GM12801 (cell line): ENCODE results near the gene PRKAR1B.

Experiments used
- TF ChIP-seq, protein P1 (sequence below): IDR thresholded peaks from one replicate; pipeline ENCODE4 v1.5.1; 2011; ENCODE audit warnings: control low read depth; ENCODE audit not compliant: insufficient read length; ENCODE audit errors: extremely low read depth

Gene PRKAR1B

DNA sequence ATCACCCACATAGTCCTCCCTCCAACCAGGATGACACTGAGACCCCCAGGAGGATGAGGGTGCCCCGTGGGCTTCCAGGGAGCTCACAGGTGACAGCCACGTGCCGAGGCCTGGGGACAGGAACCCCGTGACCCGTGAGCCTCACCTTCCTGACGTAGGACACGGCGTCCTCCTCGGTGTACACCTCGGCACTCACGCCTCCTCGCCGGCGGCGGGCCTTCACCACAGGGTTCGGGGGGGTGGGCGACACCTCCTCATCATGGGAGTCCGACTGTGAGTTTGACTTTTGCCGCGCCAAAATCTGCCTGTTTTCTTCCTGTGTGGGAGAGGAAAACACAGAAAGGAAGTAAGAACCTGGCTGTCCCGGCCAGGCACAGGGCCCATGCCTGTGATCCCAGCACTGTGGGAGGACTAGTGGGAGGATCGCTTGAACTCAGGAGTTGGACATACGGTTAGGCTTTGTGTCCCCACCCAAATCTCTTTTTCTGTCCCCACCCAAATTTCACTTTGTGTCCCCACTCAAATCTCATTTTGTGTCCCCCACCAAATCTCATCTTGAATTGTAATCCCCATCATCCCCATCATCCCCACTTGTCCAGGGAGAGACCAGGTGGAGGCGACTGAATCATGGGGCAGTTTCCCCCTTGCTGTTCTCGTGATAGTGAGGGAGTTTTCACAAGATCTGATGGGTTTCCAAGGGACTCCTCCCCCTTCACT lies 46.5 kb downstream of the PRKAR1B start:
- TF ChIP-seq, protein P1, sequence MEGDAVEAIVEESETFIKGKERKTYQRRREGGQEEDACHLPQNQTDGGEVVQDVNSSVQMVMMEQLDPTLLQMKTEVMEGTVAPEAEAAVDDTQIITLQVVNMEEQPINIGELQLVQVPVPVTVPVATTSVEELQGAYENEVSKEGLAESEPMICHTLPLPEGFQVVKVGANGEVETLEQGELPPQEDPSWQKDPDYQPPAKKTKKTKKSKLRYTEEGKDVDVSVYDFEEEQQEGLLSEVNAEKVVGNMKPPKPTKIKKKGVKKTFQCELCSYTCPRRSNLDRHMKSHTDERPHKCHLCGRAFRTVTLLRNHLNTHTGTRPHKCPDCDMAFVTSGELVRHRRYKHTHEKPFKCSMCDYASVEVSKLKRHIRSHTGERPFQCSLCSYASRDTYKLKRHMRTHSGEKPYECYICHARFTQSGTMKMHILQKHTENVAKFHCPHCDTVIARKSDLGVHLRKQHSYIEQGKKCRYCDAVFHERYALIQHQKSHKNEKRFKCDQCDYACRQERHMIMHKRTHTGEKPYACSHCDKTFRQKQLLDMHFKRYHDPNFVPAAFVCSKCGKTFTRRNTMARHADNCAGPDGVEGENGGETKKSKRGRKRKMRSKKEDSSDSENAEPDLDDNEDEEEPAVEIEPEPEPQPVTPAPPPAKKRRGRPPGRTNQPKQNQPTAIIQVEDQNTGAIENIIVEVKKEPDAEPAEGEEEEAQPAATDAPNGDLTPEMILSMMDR: no peak

DNA sequence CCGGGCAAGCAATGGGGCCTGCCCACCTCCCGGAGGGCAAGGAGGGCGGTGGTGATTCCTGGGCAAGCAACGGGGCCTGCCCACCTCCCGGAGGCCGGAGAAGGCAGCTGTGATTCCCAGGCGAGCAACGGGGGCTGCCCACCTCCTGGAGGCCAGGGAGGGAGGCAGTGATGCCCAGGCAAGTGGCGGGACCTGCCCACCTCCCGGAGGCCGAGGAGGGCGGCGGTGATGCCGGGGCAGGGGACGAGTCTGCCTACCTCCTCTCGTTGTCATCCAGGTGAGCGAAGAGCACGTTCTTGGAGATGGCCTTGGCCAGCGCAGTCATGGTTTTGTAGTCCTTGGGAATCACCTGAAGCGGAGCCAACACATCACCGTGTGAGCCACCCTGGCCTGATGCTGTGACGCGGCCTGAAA lies 50.1 kb downstream of the PRKAR1B start:
- TF ChIP-seq, protein P1: no peak

DNA sequence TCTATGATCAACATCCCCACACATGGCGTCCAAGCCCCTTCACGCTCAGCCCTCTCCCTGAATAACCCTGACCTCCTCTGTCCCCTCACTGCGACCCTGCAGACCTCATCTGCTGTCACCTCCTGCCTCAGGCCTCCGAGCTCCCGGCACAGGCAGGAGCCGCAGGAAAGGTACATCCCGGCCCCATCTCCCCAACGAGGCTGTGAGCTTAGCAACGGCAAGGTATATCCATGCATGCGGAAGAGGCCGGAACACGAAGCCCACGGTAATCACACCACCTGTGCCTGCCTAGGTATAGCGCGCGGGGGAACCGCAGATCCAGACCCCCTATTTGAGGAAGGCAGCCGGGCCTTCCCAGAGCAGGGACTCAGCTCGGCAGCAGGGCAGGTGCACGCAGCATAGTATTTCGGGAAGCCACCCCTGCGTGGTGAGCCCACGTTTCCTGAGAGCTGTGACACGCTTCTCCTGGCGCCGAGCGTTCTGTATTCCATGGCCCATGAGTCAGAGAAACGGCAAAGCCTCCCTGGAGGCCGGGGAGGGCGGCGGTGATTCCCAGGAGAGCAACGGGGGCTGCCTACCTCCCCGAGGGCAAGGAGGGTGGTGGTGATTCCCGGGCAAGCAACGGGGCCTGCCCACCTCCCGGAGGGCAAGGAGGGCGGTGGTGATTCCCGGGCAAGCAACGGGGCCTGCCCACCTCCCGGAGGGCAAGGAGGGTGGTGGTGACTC lies 50.7 kb downstream of the PRKAR1B start:
- TF ChIP-seq, protein P1: no peak

DNA sequence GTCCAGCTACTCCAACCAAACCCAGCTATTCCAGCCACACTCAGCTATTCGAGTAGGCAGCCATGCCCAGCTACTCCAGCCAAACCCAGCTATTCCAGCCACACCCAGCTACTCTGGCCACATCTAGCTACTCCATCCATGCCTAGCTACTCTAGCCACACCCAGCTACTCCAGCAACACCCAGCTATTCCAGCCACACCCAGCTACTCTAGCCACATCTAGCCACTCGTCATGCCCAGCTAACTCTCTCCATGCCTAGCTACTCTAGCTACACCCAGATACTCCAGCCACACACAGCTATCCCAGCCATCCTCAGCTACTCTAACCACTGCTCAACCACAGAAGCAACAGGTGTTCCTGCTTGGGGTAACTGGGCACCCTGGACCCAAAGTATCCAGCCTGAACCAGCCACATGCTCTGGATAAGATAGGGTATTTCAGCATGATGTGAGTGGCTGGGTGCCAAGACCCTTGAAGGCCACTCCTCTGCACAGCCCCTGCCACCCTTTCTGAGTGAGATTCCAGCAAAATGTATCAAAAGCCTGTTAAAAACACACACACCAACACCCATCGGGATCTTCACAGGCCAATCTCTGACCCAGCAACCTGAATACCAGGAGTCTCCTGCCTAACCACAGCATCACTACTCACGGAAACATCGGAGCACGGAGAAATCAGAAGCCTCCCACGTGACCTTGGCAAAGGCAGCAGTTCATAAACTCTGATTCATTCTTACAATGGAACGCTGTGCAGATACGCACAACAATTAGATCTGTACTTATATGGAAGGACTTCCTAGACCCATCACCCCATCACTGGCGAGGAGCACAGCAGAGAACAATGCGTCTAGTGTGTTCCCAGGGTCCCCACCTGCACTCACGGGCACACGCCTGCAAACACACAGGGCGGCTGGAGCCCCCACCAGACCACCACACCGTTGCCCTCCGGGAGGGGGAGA lies 52.3 kb downstream of the PRKAR1B start:
- TF ChIP-seq, protein P1: no peak

DNA sequence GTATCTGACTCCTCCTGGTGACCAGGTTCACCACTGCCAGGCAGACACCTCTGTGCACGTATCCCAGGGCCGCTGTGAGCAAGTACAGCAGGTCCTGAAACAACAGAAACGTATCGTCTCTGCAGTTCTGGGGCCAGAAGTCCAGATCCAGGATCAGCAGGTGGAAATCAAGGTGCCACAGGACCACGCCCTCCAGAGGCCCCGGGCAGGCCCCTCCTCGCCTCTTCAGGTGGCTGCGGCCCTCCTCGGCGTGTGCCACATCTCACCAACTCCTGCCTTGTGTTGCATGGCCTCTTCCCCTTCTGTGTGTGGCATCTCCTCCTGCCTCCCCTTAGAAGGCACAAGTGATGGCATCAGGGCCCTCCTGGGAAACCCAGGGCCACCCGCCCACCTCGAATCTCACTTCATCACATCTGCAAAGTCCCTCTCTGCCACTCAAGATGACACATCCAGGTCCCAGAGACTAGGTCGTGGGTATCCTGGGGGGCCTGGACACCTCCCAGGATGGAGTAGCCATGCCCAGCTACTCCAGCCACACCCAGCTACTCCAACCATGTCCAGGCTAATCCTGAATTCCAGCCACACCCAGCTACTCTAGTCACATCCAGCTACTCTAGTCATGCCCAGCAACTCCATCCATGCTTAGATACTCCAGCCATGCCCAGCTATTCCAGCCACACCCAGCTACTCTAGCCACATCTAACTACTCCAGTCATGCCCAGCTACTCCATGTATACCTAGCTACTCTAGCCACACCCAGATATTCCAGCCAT lies 53.2 kb downstream of the PRKAR1B start:
- TF ChIP-seq, protein P1: no peak

DNA sequence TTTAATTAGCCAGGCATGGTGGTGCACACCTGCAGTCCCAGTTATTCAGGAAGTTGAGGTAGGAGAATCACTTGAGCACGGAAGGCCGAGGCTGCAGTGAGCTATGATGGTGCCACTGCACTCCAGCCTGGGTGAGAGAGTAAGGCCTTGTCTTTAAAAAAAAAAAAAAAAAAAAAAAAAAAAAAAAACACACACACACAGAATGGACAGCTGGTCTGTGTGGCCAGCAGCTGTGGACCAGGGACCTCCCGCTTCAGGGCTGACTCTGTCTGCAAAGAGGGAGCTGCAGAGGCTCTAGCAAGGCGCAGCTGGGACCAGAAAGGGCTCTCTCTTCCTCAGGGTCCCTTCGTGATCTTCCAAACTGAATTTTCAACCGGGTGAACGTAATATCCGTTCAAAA lies 54.2 kb downstream of the PRKAR1B start:
- TF ChIP-seq, protein P1: no peak
